SK-N-SH (cell line): Measurements from ENCODE around the gene ARMH3. TPM values are rescaled to one million over a fixed set of nuclear protein-coding genes. Genes with fewer than 3 reads are reported as not detected.
A peak's percentile ranks its signal among the peaks of the same experiment; 100 is the strongest.

Experiments
- CTCF ChIA-PET: fragments of 300-600, 350-600 bp; formaldehyde crosslinking; extraction: SDS; loops from one replicate; lab custom pipeline; 2021; lab: Yijun Ruan, JAX
- POLR2A ChIA-PET: fragments of 350-600 bp; sonication (Branson Sonifier 250); formaldehyde crosslinking; extraction: SDS; loops from one replicate; lab custom pipeline; 2020; ENCODE audit warnings: antibody characterized with exemption, inconsistent platforms; lab: Yijun Ruan, JAX
- DNase-seq: peaks from one replicate; pipeline ENCODE4 v3.0.0; 2012
- H2AFZ ChIP-seq: fragments of 200-600 bp; sonication (generic); 2 replicates; pipeline ENCODE4 v1.8.1; 2016; ENCODE audit warnings: antibody characterized with exemption, mild to moderate bottlenecking, low read depth
- H3F3A ChIP-seq: fragments of 200-600 bp; sonication (generic); replicated peaks from 2 replicates; pipeline ENCODE3; 2016; ENCODE audit warnings: antibody characterized with exemption, mild to moderate bottlenecking; ENCODE audit not compliant: insufficient read depth
- H3K27ac ChIP-seq, 2 experiments: fragments of 200-500 bp in 1 of 2; fragments of 200-600 bp in 1 of 2; sonication (Bioruptor generic) in 1 of 2; sonication (generic), shearing (Covaris generic) in 1 of 2; 2 replicates each; pipeline versions ENCODE4 v1.5.1 to v1.6.1; 2014 to 2016; ENCODE audit warnings: low read depth in 2 of 2, inconsistent platforms in 1 of 2, low read length in 1 of 2, mild to moderate bottlenecking in 1 of 2, mixed read lengths in 1 of 2
- H3K27me3 ChIP-seq: fragments of 200-600 bp; sonication (generic), shearing (Covaris generic); 2 replicates; pipeline ENCODE4 v1.6.1; 2016; ENCODE audit warnings: mixed run types; ENCODE audit not compliant: insufficient read depth
- H3K36me3 ChIP-seq, 2 experiments: fragments of 200-500 bp in 1 of 2; fragments of 200-600 bp in 1 of 2; sonication (Bioruptor generic) in 1 of 2; sonication (generic) in 1 of 2; replicated peaks in 1 of 2; 2 replicates each; pipeline versions ENCODE3 to v1.5.1; 2014 to 2016; ENCODE audit warnings: low read length in 1 of 2, mild to moderate bottlenecking in 1 of 2; ENCODE audit not compliant: insufficient read depth in 2 of 2, control insufficient read depth in 1 of 2
- H3K4me1 ChIP-seq, 2 experiments: fragments of 200-500 bp in 1 of 2; fragments of 200-600 bp in 1 of 2; sonication (Bioruptor generic) in 1 of 2; sonication (generic), shearing (Covaris generic) in 1 of 2; 2 replicates each; pipeline versions ENCODE4 v1.5.1 to v1.6.1; 2014 to 2016; ENCODE audit warnings: low read depth in 1 of 2, low read length in 1 of 2, mixed run types in 1 of 2; ENCODE audit not compliant: insufficient read depth in 2 of 2, control insufficient read depth in 1 of 2
- H3K4me2 ChIP-seq: fragments of 200-600 bp; sonication (generic), shearing (Covaris generic); 2 replicates; pipeline ENCODE4 v1.6.1; 2017; ENCODE audit warnings: mixed run types
- H3K4me3 ChIP-seq, 2 experiments: fragments of 200-500 bp in 1 of 2; fragments of 200-600 bp in 1 of 2; sonication (Bioruptor generic) in 1 of 2; sonication (generic), shearing (Covaris generic) in 1 of 2; 2 replicates each; pipeline versions ENCODE4 v1.5.1 to v1.8.1; 2014 to 2016; ENCODE audit warnings: low read depth in 2 of 2, inconsistent platforms in 1 of 2, low read length in 1 of 2, mild to moderate bottlenecking in 1 of 2, mixed read lengths in 1 of 2, moderate library complexity in 1 of 2
- H3K79me2 ChIP-seq: fragments of 200-600 bp; sonication (generic); 2 replicates; pipeline ENCODE4 v1.8.1; 2017; ENCODE audit warnings: mild to moderate bottlenecking; ENCODE audit not compliant: insufficient read depth
- H3K9ac ChIP-seq: fragments of 200-600 bp; sonication (generic); 2 replicates; pipeline ENCODE4 v1.6.1; 2017; ENCODE audit warnings: mixed run types
- H3K9me2 ChIP-seq: fragments of 200-600 bp; sonication (generic); 2 replicates; pipeline ENCODE4 v1.6.1; 2017; ENCODE audit warnings: mixed run types
- H3K9me3 ChIP-seq: fragments of 200-600 bp; sonication (generic); 2 replicates; pipeline ENCODE4 v1.6.1; 2017; ENCODE audit warnings: mixed run types, mild to moderate bottlenecking, moderate library complexity
- H4K20me1 ChIP-seq: fragments of 200-600 bp; sonication (generic); 2 replicates; pipeline ENCODE4 v1.6.1; 2017; ENCODE audit warnings: mild to moderate bottlenecking, mixed run types; ENCODE audit not compliant: insufficient read depth
- EP300 ChIP-seq, 2 experiments: IDR thresholded peaks; 2 replicates each; pipeline versions ENCODE4 v1.4.0 to v1.6.1; 2012; ENCODE audit warnings: borderline replicate concordance in 1 of 2, low read depth in 1 of 2, low read length in 1 of 2
- EZH2phosphoT487 ChIP-seq: fragments of 200-600 bp; sonication (generic); IDR thresholded peaks from 2 replicates; pipeline ENCODE4 v1.6.1; 2017; ENCODE audit warnings: low read depth, mixed run types, mild to moderate bottlenecking, antibody characterized with exemption, moderate library complexity, borderline replicate concordance
- POLR2AphosphoS5 ChIP-seq: IDR thresholded peaks from 2 replicates; pipeline ENCODE4 v1.6.1; 2012; ENCODE audit warnings: low read depth, low read length
- SMC3 ChIP-seq: IDR thresholded peaks from 2 replicates; pipeline ENCODE4 v1.6.1; 2012; ENCODE audit warnings: low read depth, low read length, improper control_type of control experiment
- TAF1 ChIP-seq: IDR thresholded peaks from 2 replicates; pipeline ENCODE4 v1.6.1; 2012; ENCODE audit warnings: low read depth, mild to moderate bottlenecking, low read length, moderate library complexity, borderline replicate concordance
- TCF12 ChIP-seq: IDR thresholded peaks from 2 replicates; pipeline ENCODE4 v1.4.0; 2012
- WGBS: methylation state at CpG from one replicate; pipeline ENCODE4 v1.1.6; 2017; ENCODE audit warnings: low lambda C conversion rate; 5-methylcytosine and 5-hydroxymethylcytosine counted together
- polyA plus RNA-seq, 3 experiments: library from polyadenylated mRNA; depleted of rRNA; stranded (reverse); fragments of >200 nt; gene quantifications; 2 replicates each; pipeline ENCODE4 v1.2.3, GENCODE V29; 2012
- TF ChIP-seq, protein P1 (sequence below): fragments of 150-350 bp; IDR thresholded peaks from 2 replicates; pipeline ENCODE4 v1.6.1; 2017; ENCODE audit warnings: antibody characterized with exemption, low read length, low read depth, borderline replicate concordance
- TF ChIP-seq, protein P2 (sequence below): IDR thresholded peaks from 2 replicates; pipeline ENCODE4 v1.6.1; 2012; ENCODE audit warnings: mild to moderate bottlenecking, low read depth, low read length, moderate library complexity
- TF ChIP-seq, protein P3 (sequence below): IDR thresholded peaks from 2 replicates; pipeline ENCODE4 v1.4.0; 2012; ENCODE audit warnings: low read depth, borderline replicate concordance

The ARMH3 gene
- polyA plus RNA-seq, 1 of the 3 experiments (the other 2 are of a cell fraction) = 12.1 TPM

DNA sequence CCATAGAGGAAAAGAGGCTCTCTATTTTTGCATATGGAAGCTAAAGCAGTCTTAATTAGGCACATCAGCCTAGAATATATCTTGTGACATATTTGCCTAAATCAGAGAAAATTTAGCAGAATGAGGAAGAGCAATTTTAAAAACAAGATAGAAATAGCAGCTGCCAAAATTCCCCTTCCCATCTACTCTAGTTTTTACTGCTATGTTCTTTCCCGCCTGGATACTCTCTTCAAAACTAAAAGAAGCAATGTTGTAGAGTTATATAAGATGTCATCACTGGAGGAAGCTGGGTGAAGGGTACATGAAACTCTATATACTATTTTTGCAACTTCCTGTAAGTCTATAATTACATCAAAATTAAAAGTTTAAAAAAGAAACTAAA lies 87.0 kb downstream of the ARMH3 start (continued):
- TF ChIP-seq, protein P1, sequence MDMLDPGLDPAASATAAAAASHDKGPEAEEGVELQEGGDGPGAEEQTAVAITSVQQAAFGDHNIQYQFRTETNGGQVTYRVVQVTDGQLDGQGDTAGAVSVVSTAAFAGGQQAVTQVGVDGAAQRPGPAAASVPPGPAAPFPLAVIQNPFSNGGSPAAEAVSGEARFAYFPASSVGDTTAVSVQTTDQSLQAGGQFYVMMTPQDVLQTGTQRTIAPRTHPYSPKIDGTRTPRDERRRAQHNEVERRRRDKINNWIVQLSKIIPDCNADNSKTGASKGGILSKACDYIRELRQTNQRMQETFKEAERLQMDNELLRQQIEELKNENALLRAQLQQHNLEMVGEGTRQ = no peak
- no peak for TF ChIP-seq TAF1
- TF ChIP-seq TCF12 = no peak
- TF ChIP-seq EZH2phosphoT487 = no peak
- no peak for TF ChIP-seq SMC3

DNA sequence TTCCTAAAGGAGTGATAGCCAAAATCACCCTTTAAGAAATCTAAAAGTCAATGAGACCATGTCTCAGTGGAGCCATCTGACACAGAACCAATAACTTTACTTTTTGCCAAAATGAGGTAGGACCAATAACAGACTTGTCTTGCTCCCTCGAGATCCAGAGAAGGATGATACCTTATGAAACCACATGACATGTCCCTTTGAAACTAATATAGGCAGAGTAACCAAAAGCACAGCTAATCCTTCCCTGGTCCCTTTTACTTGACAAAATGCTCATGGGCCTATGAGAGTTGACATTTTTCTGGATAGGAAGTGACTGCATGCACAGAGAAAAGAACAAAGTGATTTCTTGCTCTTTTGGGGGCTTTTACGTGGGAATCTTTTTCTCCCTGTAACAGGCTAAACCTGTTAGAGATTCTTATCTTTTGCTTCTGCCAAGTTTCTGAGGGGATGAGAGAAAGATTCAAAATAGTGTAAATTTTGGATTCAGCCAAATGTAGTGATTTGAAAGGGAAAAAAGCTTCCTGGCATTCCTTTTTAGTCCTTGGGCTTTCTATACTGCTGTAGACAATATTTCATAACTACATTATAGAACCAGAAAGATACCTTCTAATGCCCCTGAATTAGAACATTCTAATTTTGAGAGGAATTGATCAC lies 87.6 kb downstream of the ARMH3 start:
- Histone ChIP-seq H3K4me2 (no peak overlapping the region), H3K27ac (peak overlapping the region in 1 of 2 experiments; percentile 21; a peak in 1 of 4 replicates), H3K27me3 (no peaks in the 10 kb centered on the region), H4K20me1 (no peaks in the 10 kb centered on the region), H3K9me3 (no peaks in the 10 kb centered on the region), H3K4me1 (peaks cover 0 to 6% of the 10 kb centered on the region in 2 experiments; a peak in 2 of 4 replicates), H3K4me3 (no peak overlapping the region), H3K36me3 (peaks cover 22 to 32% of the 10 kb centered on the region in 2 experiments), H2AFZ (no peak overlapping the region), H3K9ac (no peak overlapping the region), H3K9me2 (no peaks in the 10 kb centered on the region)
- DNase-seq = no peak
- WGBS = 94% methylated on average over 2 of the region's 2 CpGs
- POLR2A ChIA-PET = no interaction called here
- CTCF ChIA-PET = interaction anchor here (0.8 to 1.9 kb wide), 3 partner anchors 41 to 128 kb away, joined by 3 to 9 read pairs (median 5); partner anchors contain the start of gene KCNIP2
- TF ChIP-seq TAF1 = no peak
- no peak for TF ChIP-seq EP300 (IDR thresholded peaks at IDR 0.05; ENCODE audit: borderline replicate concordance in 1 of 2, low read depth in 1 of 2, low read length in 1 of 2)
- TF ChIP-seq, protein P1 = no peak
- TF ChIP-seq, protein P2, sequence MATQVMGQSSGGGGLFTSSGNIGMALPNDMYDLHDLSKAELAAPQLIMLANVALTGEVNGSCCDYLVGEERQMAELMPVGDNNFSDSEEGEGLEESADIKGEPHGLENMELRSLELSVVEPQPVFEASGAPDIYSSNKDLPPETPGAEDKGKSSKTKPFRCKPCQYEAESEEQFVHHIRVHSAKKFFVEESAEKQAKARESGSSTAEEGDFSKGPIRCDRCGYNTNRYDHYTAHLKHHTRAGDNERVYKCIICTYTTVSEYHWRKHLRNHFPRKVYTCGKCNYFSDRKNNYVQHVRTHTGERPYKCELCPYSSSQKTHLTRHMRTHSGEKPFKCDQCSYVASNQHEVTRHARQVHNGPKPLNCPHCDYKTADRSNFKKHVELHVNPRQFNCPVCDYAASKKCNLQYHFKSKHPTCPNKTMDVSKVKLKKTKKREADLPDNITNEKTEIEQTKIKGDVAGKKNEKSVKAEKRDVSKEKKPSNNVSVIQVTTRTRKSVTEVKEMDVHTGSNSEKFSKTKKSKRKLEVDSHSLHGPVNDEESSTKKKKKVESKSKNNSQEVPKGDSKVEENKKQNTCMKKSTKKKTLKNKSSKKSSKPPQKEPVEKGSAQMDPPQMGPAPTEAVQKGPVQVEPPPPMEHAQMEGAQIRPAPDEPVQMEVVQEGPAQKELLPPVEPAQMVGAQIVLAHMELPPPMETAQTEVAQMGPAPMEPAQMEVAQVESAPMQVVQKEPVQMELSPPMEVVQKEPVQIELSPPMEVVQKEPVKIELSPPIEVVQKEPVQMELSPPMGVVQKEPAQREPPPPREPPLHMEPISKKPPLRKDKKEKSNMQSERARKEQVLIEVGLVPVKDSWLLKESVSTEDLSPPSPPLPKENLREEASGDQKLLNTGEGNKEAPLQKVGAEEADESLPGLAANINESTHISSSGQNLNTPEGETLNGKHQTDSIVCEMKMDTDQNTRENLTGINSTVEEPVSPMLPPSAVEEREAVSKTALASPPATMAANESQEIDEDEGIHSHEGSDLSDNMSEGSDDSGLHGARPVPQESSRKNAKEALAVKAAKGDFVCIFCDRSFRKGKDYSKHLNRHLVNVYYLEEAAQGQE = no peak
- no peak for TF ChIP-seq POLR2AphosphoS5
- TF ChIP-seq, protein P3, sequence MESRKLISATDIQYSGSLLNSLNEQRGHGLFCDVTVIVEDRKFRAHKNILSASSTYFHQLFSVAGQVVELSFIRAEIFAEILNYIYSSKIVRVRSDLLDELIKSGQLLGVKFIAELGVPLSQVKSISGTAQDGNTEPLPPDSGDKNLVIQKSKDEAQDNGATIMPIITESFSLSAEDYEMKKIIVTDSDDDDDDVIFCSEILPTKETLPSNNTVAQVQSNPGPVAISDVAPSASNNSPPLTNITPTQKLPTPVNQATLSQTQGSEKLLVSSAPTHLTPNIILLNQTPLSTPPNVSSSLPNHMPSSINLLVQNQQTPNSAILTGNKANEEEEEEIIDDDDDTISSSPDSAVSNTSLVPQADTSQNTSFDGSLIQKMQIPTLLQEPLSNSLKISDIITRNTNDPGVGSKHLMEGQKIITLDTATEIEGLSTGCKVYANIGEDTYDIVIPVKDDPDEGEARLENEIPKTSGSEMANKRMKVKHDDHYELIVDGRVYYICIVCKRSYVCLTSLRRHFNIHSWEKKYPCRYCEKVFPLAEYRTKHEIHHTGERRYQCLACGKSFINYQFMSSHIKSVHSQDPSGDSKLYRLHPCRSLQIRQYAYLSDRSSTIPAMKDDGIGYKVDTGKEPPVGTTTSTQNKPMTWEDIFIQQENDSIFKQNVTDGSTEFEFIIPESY = no peak
- TF ChIP-seq, all 33 proteins: peak for 0
- H3F3A ChIP-seq = peaks cover 18% of the 10 kb centered on the region
- no peaks in the 10 kb centered on the region; the same call in 1 of the 2 replicates for H3K79me2 ChIP-seq
